Measurements from ENCODE around the gene PHF19. TPM values are rescaled to one million over a fixed set of nuclear protein-coding genes. Genes with fewer than 3 reads are reported as not detected.

Gene PHF19
- total RNA-seq, 1 experiment from 2014 or later = 76.3 TPM

DNA sequence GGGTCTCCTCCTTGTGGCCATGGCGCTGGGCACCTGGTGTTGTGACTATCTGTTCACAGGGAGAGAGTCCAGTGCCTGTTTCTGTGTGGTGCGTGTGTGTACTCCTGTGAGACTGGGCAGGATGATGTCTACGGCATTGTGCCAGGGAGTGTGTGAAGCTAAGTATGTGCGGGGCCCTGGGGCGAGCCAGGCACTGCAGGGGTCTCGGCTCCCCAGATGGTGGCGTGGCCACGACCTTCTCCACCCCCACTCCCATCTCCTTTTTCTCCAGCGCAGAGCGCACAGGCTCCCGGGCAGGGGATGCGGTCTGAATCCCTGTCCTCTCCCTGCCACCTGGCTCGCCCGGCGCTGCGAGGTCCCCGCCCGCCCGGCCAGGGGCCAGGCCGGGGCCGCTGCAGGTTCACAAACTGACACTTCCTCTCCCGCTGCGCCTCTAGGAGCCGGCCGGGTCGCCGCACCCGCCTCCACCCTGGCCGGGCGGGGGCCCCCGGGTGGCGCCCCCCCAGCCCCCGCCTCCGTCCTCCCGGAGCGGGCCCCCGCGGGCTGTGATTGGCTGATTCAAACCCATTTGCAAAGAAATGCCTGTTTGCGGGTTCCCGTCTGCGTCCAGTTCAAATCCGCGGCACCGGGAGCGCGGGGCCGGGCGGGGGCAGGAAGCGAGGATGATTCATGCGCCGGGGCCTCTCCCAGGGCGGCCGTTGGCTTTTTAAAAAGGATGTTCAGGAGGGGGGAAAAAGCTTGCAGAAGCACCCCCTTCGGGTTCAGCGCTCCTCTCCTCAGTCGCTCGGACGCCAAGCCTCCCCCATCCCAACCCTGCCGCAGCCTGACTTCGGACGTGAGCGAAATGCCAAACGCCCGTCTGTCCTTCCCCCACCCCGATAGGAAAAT is 790 bp downstream of the PHF19 start:
- Histone ChIP-seq H3K36me3 (ENCODE audit: control insufficient read depth, insufficient read depth, low read length) (no peaks in the 10 kb centered on the region; the same call in 1 of the 2 replicates), H3K4me1 (peaks cover 40% of the 10 kb centered on the region), H3K9me3 (no peaks in the 10 kb centered on the region), H3K4me3 (ENCODE audit: low read depth, low read length) (peak overlapping the region; percentile 96), H3K27me3 (replicated peaks; ENCODE audit: control insufficient read depth, insufficient read depth, low read length) (no peaks in the 10 kb centered on the region)
- Mint-ChIP-seq H3K27me3 (ENCODE audit: insufficient read depth, unreplicated experiment) (peaks cover 2% of the 10 kb centered on the region), H3K4me1 (ENCODE audit: low read depth, unreplicated experiment) (peaks cover 42% of the 10 kb centered on the region), H3K9me3 (ENCODE audit: unreplicated experiment) (no peaks in the 10 kb centered on the region), H3K36me3 (ENCODE audit: insufficient read depth, unreplicated experiment) (peaks cover 38% of the 10 kb centered on the region), H3K27ac (ENCODE audit: unreplicated experiment) (peak overlapping the region; percentile 29), H3K4me3 (ENCODE audit: unreplicated experiment) (peak overlapping the region; percentile 86)
- intact Hi-C loops (cut with micrococcal nuclease; ENCODE audit: unreplicated experiment) = loop anchor here (2.0 kb wide), 1 partner anchor 61 kb away; no protein-coding TSS in a partner anchor
- POLR2A ChIA-PET = no interaction called here
- BruUV-seq (replicated peaks) = TSS peak; percentile 38
- DNase-seq = peak; percentile 85 to 89
- CTCF ChIA-PET = no interaction called here
- TF ChIP-seq, protein P1, sequence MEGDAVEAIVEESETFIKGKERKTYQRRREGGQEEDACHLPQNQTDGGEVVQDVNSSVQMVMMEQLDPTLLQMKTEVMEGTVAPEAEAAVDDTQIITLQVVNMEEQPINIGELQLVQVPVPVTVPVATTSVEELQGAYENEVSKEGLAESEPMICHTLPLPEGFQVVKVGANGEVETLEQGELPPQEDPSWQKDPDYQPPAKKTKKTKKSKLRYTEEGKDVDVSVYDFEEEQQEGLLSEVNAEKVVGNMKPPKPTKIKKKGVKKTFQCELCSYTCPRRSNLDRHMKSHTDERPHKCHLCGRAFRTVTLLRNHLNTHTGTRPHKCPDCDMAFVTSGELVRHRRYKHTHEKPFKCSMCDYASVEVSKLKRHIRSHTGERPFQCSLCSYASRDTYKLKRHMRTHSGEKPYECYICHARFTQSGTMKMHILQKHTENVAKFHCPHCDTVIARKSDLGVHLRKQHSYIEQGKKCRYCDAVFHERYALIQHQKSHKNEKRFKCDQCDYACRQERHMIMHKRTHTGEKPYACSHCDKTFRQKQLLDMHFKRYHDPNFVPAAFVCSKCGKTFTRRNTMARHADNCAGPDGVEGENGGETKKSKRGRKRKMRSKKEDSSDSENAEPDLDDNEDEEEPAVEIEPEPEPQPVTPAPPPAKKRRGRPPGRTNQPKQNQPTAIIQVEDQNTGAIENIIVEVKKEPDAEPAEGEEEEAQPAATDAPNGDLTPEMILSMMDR (IDR thresholded peaks at IDR 0.05; ENCODE audit: insufficient read depth in 1 of 2, low read depth in 1 of 2, low read length in 1 of 2, severe bottlenecking in 1 of 2, unreplicated experiment in 1 of 2) = peak in 1 of 2 experiments; percentile 2

DNA sequence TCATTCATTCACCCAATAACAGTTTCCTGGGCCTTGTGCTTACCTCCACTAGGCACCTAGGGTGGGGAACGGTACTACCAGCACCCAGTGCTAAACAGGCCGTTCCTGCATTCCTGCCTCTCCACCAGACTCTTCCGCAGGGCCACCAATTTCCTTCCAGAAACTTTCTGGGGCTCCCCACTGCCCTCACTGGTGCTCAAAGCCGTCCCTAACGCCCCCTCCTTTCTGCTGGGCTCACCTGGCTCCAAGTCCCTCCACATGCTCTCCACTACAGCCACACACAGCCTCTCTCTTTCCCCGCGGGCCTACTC is 1.4 kb downstream of the PHF19 start:
- BruUV-seq (replicated peaks) = no TSS peak
- no peaks in the 10 kb centered on the region for H3K9me3 Mint-ChIP-seq (ENCODE audit: unreplicated experiment)
- peaks cover 42% of the 10 kb centered on the region for H3K4me1 Mint-ChIP-seq (ENCODE audit: low read depth, unreplicated experiment)
- H3K27ac Mint-ChIP-seq (ENCODE audit: unreplicated experiment) = peak overlapping the region; percentile 29
- Histone ChIP-seq H3K4me1 (peaks cover 40% of the 10 kb centered on the region), H3K9me3 (no peaks in the 10 kb centered on the region), H3K27me3 (replicated peaks; ENCODE audit: control insufficient read depth, insufficient read depth, low read length) (no peaks in the 10 kb centered on the region), H3K4me3 (ENCODE audit: low read depth, low read length) (peak overlapping the region; percentile 96), H3K36me3 (ENCODE audit: control insufficient read depth, insufficient read depth, low read length) (no peaks in the 10 kb centered on the region; the same call in 1 of the 2 replicates)
- POLR2A ChIA-PET = no interaction called here
- CTCF ChIA-PET = no interaction called here
- peak overlapping the region; percentile 86 for H3K4me3 Mint-ChIP-seq (ENCODE audit: unreplicated experiment)
- H3K36me3 Mint-ChIP-seq (ENCODE audit: insufficient read depth, unreplicated experiment) = peaks cover 41% of the 10 kb centered on the region
- intact Hi-C loops (cut with micrococcal nuclease; ENCODE audit: unreplicated experiment) = no loop called here
- H3K27me3 Mint-ChIP-seq (ENCODE audit: insufficient read depth, unreplicated experiment) = no peaks in the 10 kb centered on the region
- DNase-seq = no peak
- TF ChIP-seq, protein P1 (IDR thresholded peaks at IDR 0.05; ENCODE audit: insufficient read depth in 1 of 2, low read depth in 1 of 2, low read length in 1 of 2, severe bottlenecking in 1 of 2, unreplicated experiment in 1 of 2) = no peak

DNA sequence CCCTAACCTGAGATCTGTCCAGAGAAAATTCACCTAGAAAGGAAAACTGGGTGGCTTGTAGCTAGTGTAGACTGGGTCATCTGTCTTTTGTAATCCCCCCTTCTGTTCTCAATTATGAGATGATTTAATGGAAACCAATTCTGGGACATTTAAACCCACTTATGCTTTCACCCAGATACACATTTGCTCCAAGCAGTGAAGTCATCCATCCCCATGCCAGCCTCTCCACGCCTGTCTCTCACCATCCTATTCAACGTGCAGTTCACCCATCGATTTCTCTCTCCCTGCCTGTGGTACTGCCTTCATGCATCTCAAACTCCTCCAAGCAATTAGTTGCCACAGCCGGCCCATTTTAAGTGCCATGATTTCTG is 1.8 kb downstream of the PHF19 start:
- H3K4me1 ChIP-seq = peaks cover 40% of the 10 kb centered on the region
- H3K4me1 Mint-ChIP-seq (ENCODE audit: low read depth, unreplicated experiment) = peaks cover 42% of the 10 kb centered on the region
- peaks cover 43% of the 10 kb centered on the region for H3K36me3 Mint-ChIP-seq (ENCODE audit: insufficient read depth, unreplicated experiment)
- peaks cover 1% of the 10 kb centered on the region for H3K36me3 ChIP-seq (ENCODE audit: control insufficient read depth, insufficient read depth, low read length)
- ChIA-PET POLR2A (no interaction called here), CTCF (no interaction called here)
- TF ChIP-seq, protein P1 (IDR thresholded peaks at IDR 0.05; ENCODE audit: insufficient read depth in 1 of 2, low read depth in 1 of 2, low read length in 1 of 2, severe bottlenecking in 1 of 2, unreplicated experiment in 1 of 2) = no peak
- DNase-seq = no peak
- H3K27ac Mint-ChIP-seq (ENCODE audit: unreplicated experiment) = no peak overlapping the region
- intact Hi-C loops (cut with micrococcal nuclease; ENCODE audit: unreplicated experiment) = no loop called here
- no peaks in the 10 kb centered on the region for H3K27me3 ChIP-seq (replicated peaks; ENCODE audit: control insufficient read depth, insufficient read depth, low read length)
- H3K9me3 Mint-ChIP-seq (ENCODE audit: unreplicated experiment) = no peaks in the 10 kb centered on the region
- H3K4me3 ChIP-seq (ENCODE audit: low read depth, low read length) = no peak overlapping the region
- no peaks in the 10 kb centered on the region for H3K27me3 Mint-ChIP-seq (ENCODE audit: insufficient read depth, unreplicated experiment)
- H3K9me3 ChIP-seq = no peaks in the 10 kb centered on the region
- no TSS peak for BruUV-seq (replicated peaks)
- H3K4me3 Mint-ChIP-seq (ENCODE audit: unreplicated experiment) = peak overlapping the region; percentile 86

Measured in Caco-2 (cell line).